Tibial nerve (tissue), 4 donors: ENCODE results near the gene ATR. TPM values are rescaled to one million over a fixed set of nuclear protein-coding genes. Genes with fewer than 3 reads are reported as not detected.

Experiments used
- DNase-seq, 2 donors: peaks; one replicate each; pipeline ENCODE4 v3.0.0-alpha.2; 2019; ENCODE audit warnings: low spot score in 2 of 2
- H3K27ac ChIP-seq, 4 donors: fragments of 200-600 bp; sonication (generic) in 3 of 4; one replicate each; pipeline ENCODE4 v1.5.1; 2017 to 2019; ENCODE audit warnings: mild to moderate bottlenecking in 1 of 4
- H3K27me3 ChIP-seq, 2 donors: fragments of 200-600 bp; sonication (generic) in 1 of 2; one replicate each; pipeline versions ENCODE4 v1.5.1 to v1.6.0; 2017 to 2019
- H3K36me3 ChIP-seq, 3 donors: fragments of 200-600 bp; sonication (generic); one replicate each; pipeline ENCODE4 v1.5.1; 2018 to 2019
- H3K4me1 ChIP-seq, 4 donors: fragments of 200-600 bp; sonication (generic) in 3 of 4; one replicate each; pipeline ENCODE4 v1.5.1; 2017 to 2019
- H3K4me3 ChIP-seq, 4 donors: fragments of 200-600 bp; sonication (generic) in 3 of 4; one replicate each; pipeline ENCODE4 v1.5.1; 2017 to 2019; ENCODE audit warnings: mild to moderate bottlenecking in 1 of 4, moderate library complexity in 1 of 4
- H3K9me3 ChIP-seq, 4 donors: fragments of 200-600 bp; sonication (generic) in 3 of 4; one replicate each; pipeline ENCODE4 v1.5.1; 2017 to 2019
- CTCF ChIP-seq, 5 experiments: fragments of 200-600 bp in 3 of 5; fragments of 450-650 bp in 2 of 5; sonication (generic) in 3 of 5; IDR thresholded peaks; one replicate each; pipeline ENCODE4 v1.5.1; 2016 to 2019; ENCODE audit warnings: antibody characterized with exemption in 5 of 5, mild to moderate bottlenecking in 3 of 5, moderate library complexity in 2 of 5
- EP300 ChIP-seq, 2 donors: sonication (generic); formaldehyde crosslinking; IDR thresholded peaks; one replicate each; pipeline ENCODE4 v1.6.1; 2017; ENCODE audit warnings: antibody characterized with exemption in 2 of 2, mild to moderate bottlenecking in 1 of 2
- POLR2A ChIP-seq, 2 donors: fragments of 450-650 bp; IDR thresholded peaks; one replicate each; pipeline ENCODE4 v1.6.1; 2017; ENCODE audit warnings: antibody characterized with exemption in 2 of 2, mild to moderate bottlenecking in 2 of 2, moderate library complexity in 2 of 2
- WGBS, 2 donors: methylation state at CpG; one replicate each; pipeline ENCODE4 v1.1.5; 2018; 5-methylcytosine and 5-hydroxymethylcytosine counted together
- total RNA-seq, 4 donors: library from RNA; depleted of rRNA; stranded (reverse); fragments of >200 nt; gene quantifications; one replicate each; pipeline ENCODE4 v1.1.0, GENCODE V29; 2016

The ATR gene
- total RNA-seq, 4 donors from 2014 or later = 20.8 to 43.3 (median 31.6) TPM

GRCh38 chr3:142450189-142450588, 128.3 kb downstream of the ATR start:
- H3K27ac ChIP-seq = no peak overlapping the region
- 94% methylated on average over 3 of the region's 3 CpGs for WGBS, 2 donors
- peaks cover 0 to 38% (median 0%) of the 10 kb centered on the region in 3 donors for H3K36me3 ChIP-seq
- no peaks in the 10 kb centered on the region for H3K27me3 ChIP-seq
- no peaks in the 10 kb centered on the region for H3K9me3 ChIP-seq
- peaks cover 0 to 23% (median 16%) of the 10 kb centered on the region in 4 donors for H3K4me1 ChIP-seq
- TF ChIP-seq EP300 (IDR thresholded peaks at IDR 0.05) = no peak
- TF ChIP-seq CTCF (IDR thresholded peaks at IDR 0.05) = no peak
- no peak for TF ChIP-seq POLR2A (IDR thresholded peaks at IDR 0.05)
- H3K4me3 ChIP-seq = no peak overlapping the region
- no peak for DNase-seq

GRCh38 chr3:142447852-142448823, 130.4 kb downstream of the ATR start, which contains the start of gene XRN1:
XRN1 (minus strand) TSS chr3:142448037; CDS start chr3:142447944, 93 bp downstream.
- H3K4me3 ChIP-seq = peak within 1 kb of the TSS; percentile 64 to 98 (median 96)
- WGBS, 2 donors = 7 to 11% methylated on average over 27 to 45 of the region's 52 CpGs
- TF ChIP-seq POLR2A (IDR thresholded peaks at IDR 0.05) = peak; percentile 35 to 68
- peak in 1 of 5 experiments; percentile 19 for TF ChIP-seq CTCF (IDR thresholded peaks at IDR 0.05)
- TF ChIP-seq EP300 (IDR thresholded peaks at IDR 0.05) = peak; percentile 25 to 90

GRCh38 chr3:142447301-142447851, 131.2 kb downstream of the ATR start:
- peaks cover 0 to 49% (median 18%) of the 10 kb centered on the region in 4 donors for H3K4me1 ChIP-seq
- H3K27ac ChIP-seq = peak overlapping the region; percentile 90 to 99 (median 98)
- H3K36me3 ChIP-seq = peaks cover 0 to 26% (median 0%) of the 10 kb centered on the region in 3 donors
- no peaks in the 10 kb centered on the region for H3K9me3 ChIP-seq
- peak in 1 of 2 donors; percentile 10 for DNase-seq
- H3K4me3 ChIP-seq = peak overlapping the region; percentile 64 to 98 (median 96)
- H3K27me3 ChIP-seq = no peaks in the 10 kb centered on the region
- WGBS, 2 donors = 0 to 1% methylated on average over 23 to 35 of the region's 35 CpGs
- TF ChIP-seq POLR2A (IDR thresholded peaks at IDR 0.05) (no peak), EP300 (IDR thresholded peaks at IDR 0.05) (no peak), CTCF (IDR thresholded peaks at IDR 0.05) (no peak)

More at GRCh38 chr3:142447852-142448823, 130.4 kb downstream of the ATR start, which contains the start of gene XRN1:
- H3K27ac ChIP-seq = peak within 1 kb of the TSS; percentile 90 to 99 (median 98)
- H3K36me3 ChIP-seq = peaks cover 0 to 34% (median 0%) of the 10 kb centered on the region in 3 donors
- peak; percentile 91 to 92 for DNase-seq
- no peaks in the 10 kb centered on the region for H3K27me3 ChIP-seq
- H3K4me1 ChIP-seq = peaks cover 0 to 44% (median 18%) of the 10 kb centered on the region in 4 donors
- H3K9me3 ChIP-seq = no peaks in the 10 kb centered on the region

- peak overlapping the region in 1 of 4 donors; percentile 10 for H3K27ac ChIP-seq
- no peak for DNase-seq
- no peak overlapping the region for H3K4me3 ChIP-seq
- WGBS, 2 donors = 78 to 79% methylated on average over 6 of the region's 6 CpGs
- no peaks in the 10 kb centered on the region for H3K27me3 ChIP-seq
- no peaks in the 10 kb centered on the region for H3K9me3 ChIP-seq
- TF ChIP-seq CTCF (IDR thresholded peaks at IDR 0.05) = no peak
- TF ChIP-seq POLR2A (IDR thresholded peaks at IDR 0.05) = no peak
- no peak for TF ChIP-seq EP300 (IDR thresholded peaks at IDR 0.05)
- peaks cover 0 to 51% (median 18%) of the 10 kb centered on the region in 4 donors for H3K4me1 ChIP-seq
- H3K36me3 ChIP-seq = peaks cover 0 to 11% (median 0%) of the 10 kb centered on the region in 3 donors
Measured at GRCh38 chr3:142445816-142446254, 132.7 kb downstream of the ATR start.
